Endothelial cell of umbilical vein (primary cell): ENCODE measurements around the gene METRNL.

ENCODE experiments used
- CTCF ChIP-seq, 2 donors: IDR thresholded peaks; 1 replicate in 1 of 2; 2 replicates in 1 of 2; pipeline ENCODE4 v1.5.1; 2011; ENCODE audit warnings: low read length in 2 of 2, mild to moderate bottlenecking in 2 of 2, moderate library complexity in 2 of 2, control low read depth in 1 of 2, inconsistent platforms in 1 of 2, low read depth in 1 of 2; ENCODE audit not compliant: insufficient read depth in 1 of 2; ENCODE audit errors: extremely low read depth in 1 of 2
- EZH2 ChIP-seq: IDR thresholded peaks from 2 replicates; pipeline ENCODE4 v1.6.1; 2012; ENCODE audit warnings: borderline replicate concordance, low read depth, mild to moderate bottlenecking, moderate library complexity, low read length, inconsistent platforms; ENCODE audit not compliant: severe bottlenecking
- JUN ChIP-seq: IDR thresholded peaks from 2 replicates; pipeline ENCODE4 v1.6.1; 2011; ENCODE audit warnings: borderline replicate concordance, low read depth; ENCODE audit not compliant: insufficient read length, insufficient read depth
- MAX ChIP-seq: IDR thresholded peaks from 2 replicates; pipeline ENCODE4 v1.6.1; 2011; ENCODE audit not compliant: insufficient read depth, insufficient read length
- POLR2A ChIP-seq: IDR thresholded peaks from 2 replicates; pipeline ENCODE4 v1.6.1; 2012; ENCODE audit warnings: low read depth, mild to moderate bottlenecking, control low read depth, low read length
- POLR2AphosphoS5 ChIP-seq: IDR thresholded peaks from 2 replicates; pipeline ENCODE4 v1.6.1; 2012; ENCODE audit warnings: low read depth, mild to moderate bottlenecking, control low read depth, low read length, moderate library complexity; ENCODE audit not compliant: insufficient read depth

- TF ChIP-seq CTCF (IDR thresholded peaks at IDR 0.05; ENCODE audit: extremely low read depth in 1 of 2, insufficient read depth in 1 of 2, low read depth in 1 of 2, low read length in 2 of 2) = no peak
- no peak for TF ChIP-seq EZH2
- TF ChIP-seq POLR2A = no peak
- TF ChIP-seq JUN = no peak
- no peak for TF ChIP-seq MAX
- no peak for TF ChIP-seq POLR2AphosphoS5
Observed at GRCh38 chr17:83085103-83085502, 5.7 kb downstream of the METRNL start.
